ENCODE results near the gene CASKIN1.
"Not testable (repeated sequence)": the region's sequence is repeated elsewhere in the genome, so short reads cannot be mapped to it uniquely, and the experiment has no call there.

Gene CASKIN1

GRCh38 chr16:2209258-2210008, 13.0 kb upstream of the CASKIN1 start:
- no peak for DNase-seq

- DNase-seq: no peak
Measured at GRCh38 chr16:2208772-2209171, 12.4 kb upstream of the CASKIN1 start.

- DNase-seq: no peak
Measured at GRCh38 chr16:2208308-2208707, 11.9 kb upstream of the CASKIN1 start.

GRCh38 chr16:2207872-2208271, 11.5 kb upstream of the CASKIN1 start:
- DNase-seq: no peak

- no peak for DNase-seq
Measured at GRCh38 chr16:2206780-2207433, 10.5 kb upstream of the CASKIN1 start.

- no peak for DNase-seq
Measured at GRCh38 chr16:2206420-2206779, 10.0 kb upstream of the CASKIN1 start.

GRCh38 chr16:2205967-2206313, 9.5 kb upstream of the CASKIN1 start:
- no peak for DNase-seq

GRCh38 chr16:2205104-2205966, 8.9 kb upstream of the CASKIN1 start, which contains the start of gene MLST8:
TSS of gene MLST8 (plus strand) at chr16:2205454. CDS start at chr16:2206086, 632 bp downstream.
- peak; percentile 93 for DNase-seq

- no peak for DNase-seq
Measured at GRCh38 chr16:2204416-2205103, 8.2 kb upstream of the CASKIN1 start.

- not testable (repeated sequence) for DNase-seq
Measured at GRCh38 chr16:2203119-2203688, 6.8 kb upstream of the CASKIN1 start.

- no peak for DNase-seq
Measured at GRCh38 chr16:2200313-2200712, 3.9 kb upstream of the CASKIN1 start.

- DNase-seq: no peak
Measured at GRCh38 chr16:2199621-2200139, 3.3 kb upstream of the CASKIN1 start.

GRCh38 chr16:2199095-2199494, 2.7 kb upstream of the CASKIN1 start:
- no peak for DNase-seq

GRCh38 chr16:2198283-2198682, 1.9 kb upstream of the CASKIN1 start:
- DNase-seq: no peak

GRCh38 chr16:2197765-2198164, 1.4 kb upstream of the CASKIN1 start:
- DNase-seq: no peak

- no peak for DNase-seq
Measured at GRCh38 chr16:2196981-2197511, 641 bp upstream of the CASKIN1 start.

- DNase-seq: no peak
Measured at GRCh38 chr16:2195322-2196161, 863 bp downstream of the CASKIN1 start.

- no peak for DNase-seq
Measured at GRCh38 chr16:2194852-2195321, 1.5 kb downstream of the CASKIN1 start.

GRCh38 chr16:2194166-2194834, 2.1 kb downstream of the CASKIN1 start:
- DNase-seq: no peak

- DNase-seq: no peak
Measured at GRCh38 chr16:2191446-2191706, 5.0 kb downstream of the CASKIN1 start.

All from activated CD4-positive, CD25-positive, alpha-beta regulatory T cell treated with anti-CD3 and anti-CD28 coated beads, Interleukin-2, amount 50 U/mL, for 72 hours (primary cell).